NB4 (cell line): ENCODE measurements around the gene PPM1F.

Experiments used
- CTCF ChIP-seq: IDR thresholded peaks from one replicate; pipeline ENCODE4 v1.5.1; 2012; ENCODE audit warnings: low read depth, low read length
- MAX ChIP-seq: IDR thresholded peaks from 2 replicates; pipeline ENCODE4 v1.6.1; 2011; ENCODE audit warnings: low read depth, low read length
- POLR2A ChIP-seq: IDR thresholded peaks from 2 replicates; pipeline ENCODE4 v1.6.1; 2011; ENCODE audit warnings: mild to moderate bottlenecking; ENCODE audit not compliant: insufficient read length; ENCODE audit errors: extremely low read depth

- TF ChIP-seq CTCF (no peak), POLR2A (no peak), MAX (no peak)
These were observed 14.9 kb downstream of the PPM1F start for GRCh38 chr22:21937821-21938070.
